PFSK-1 (cell line): ENCODE data around the gene TMEM54.

Experiments
- FOXP2 ChIP-seq: optimal IDR thresholded peaks from 2 replicates; pipeline ENCODE3; 2011; ENCODE audit warnings: borderline replicate concordance, control low read depth, inconsistent platforms; ENCODE audit not compliant: insufficient read depth; ENCODE audit errors: extremely low read length, extremely low read depth
- POLR2AphosphoS5 ChIP-seq: IDR thresholded peaks from 2 replicates; pipeline ENCODE4 v1.6.1; 2012; ENCODE audit warnings: low read depth, mild to moderate bottlenecking, control low read depth, low read length, moderate library complexity
- REST ChIP-seq, 2 experiments: IDR thresholded peaks; 2 replicates each; pipeline versions ENCODE4 v1.6.1 to v1.8.0; 2011 to 2012; ENCODE audit warnings: low read depth in 2 of 2, low read length in 2 of 2, control low read depth in 1 of 2, inconsistent platforms in 1 of 2, mild to moderate bottlenecking in 1 of 2, moderate library complexity in 1 of 2; ENCODE audit not compliant: insufficient read depth in 1 of 2
- SIN3A ChIP-seq: IDR thresholded peaks from 2 replicates; pipeline ENCODE4 v1.6.1; 2012; ENCODE audit warnings: mild to moderate bottlenecking, low read length, moderate library complexity, borderline replicate concordance; ENCODE audit not compliant: insufficient read depth
- TAF1 ChIP-seq: IDR thresholded peaks from 2 replicates; pipeline ENCODE4 v1.6.1; 2012; ENCODE audit warnings: low read length, control low read depth, borderline replicate concordance; ENCODE audit not compliant: insufficient read depth

Gene TMEM54

GRCh38 chr1:32848354-32849063 is 52.7 kb downstream of the TMEM54 start:
- TF ChIP-seq SIN3A = no peak
- TF ChIP-seq FOXP2 = no peak
- TF ChIP-seq TAF1 = no peak
- TF ChIP-seq POLR2AphosphoS5 = no peak
- TF ChIP-seq REST (IDR thresholded peaks at IDR 0.05; ENCODE audit: insufficient read depth in 1 of 2, low read depth in 2 of 2, low read length in 2 of 2) = no peak
